ENCODE data around the gene TICAM2. TPM values are rescaled to one million over a fixed set of nuclear protein-coding genes. Genes with fewer than 3 reads are reported as not detected.

TICAM2 gene
- total RNA-seq, 1 experiment from 2014 or later = 0.24 TPM

GRCh38 chr5:115588640-115589039 lies 13.6 kb downstream of the TICAM2 start:
- Histone ChIP-seq H2BK20ac (ENCODE audit: low read depth, low read length, poor library complexity, severe bottlenecking) (no peak overlapping the region), H3T11ph (ENCODE audit: low read length) (no peak overlapping the region), H3K79me1 (ENCODE audit: insufficient read depth, low read depth, low read length, poor library complexity, severe bottlenecking) (no peaks in the 10 kb centered on the region), H3K18ac (ENCODE audit: insufficient read length, low read depth, low read length) (no peak overlapping the region), H3K23me2 (ENCODE audit: insufficient read length, low read depth, low read length, poor library complexity, severe bottlenecking) (no peaks in the 10 kb centered on the region), H3K56ac (ENCODE audit: insufficient read length, low read depth, low read length) (no peak overlapping the region), H2BK5ac (ENCODE audit: insufficient read length, low read length) (no peak overlapping the region), H2BK120ac (ENCODE audit: low read depth, low read length, poor library complexity, severe bottlenecking) (no peak overlapping the region), H3K27me3 (ENCODE audit: insufficient read depth, low read length) (no peaks in the 10 kb centered on the region), H3K14ac (ENCODE audit: insufficient read depth, low read length) (no peak overlapping the region), H3K4ac (ENCODE audit: low read depth, low read length) (no peak overlapping the region), H4K8ac (replicated peaks; ENCODE audit: insufficient read length, low read depth, low read length) (no peak overlapping the region), H3K9ac (ENCODE audit: extremely low read depth, insufficient read length, low read length) (no peak overlapping the region), H4K20me1 (ENCODE audit: control insufficient read depth, insufficient read depth, insufficient read length) (no peaks in the 10 kb centered on the region), H2BK15ac (ENCODE audit: low read depth, low read length) (no peak overlapping the region), H2AFZ (ENCODE audit: low read length) (no peak overlapping the region), H4K91ac (ENCODE audit: insufficient read length, low read depth, low read length) (no peak overlapping the region), H3K23ac (ENCODE audit: insufficient read length, low read depth, low read length) (no peak overlapping the region), H2BK12ac (ENCODE audit: insufficient read length, low read depth, low read length) (no peak overlapping the region), H3K4me1 (ENCODE audit: insufficient read depth, low read length) (no peaks in the 10 kb centered on the region; the same call in 1 of the 2 replicates), H3K27ac (ENCODE audit: insufficient read length, low read depth, low read length) (no peak overlapping the region), H3K4me2 (ENCODE audit: insufficient read depth, insufficient read length, low read length) (no peak overlapping the region), H3K79me2 (ENCODE audit: insufficient read depth, low read length) (no peaks in the 10 kb centered on the region), H3K9me3 (ENCODE audit: control insufficient read depth, low read depth, low read length) (no peaks in the 10 kb centered on the region), H2AK5ac (ENCODE audit: insufficient read length, low read length) (no peak overlapping the region), H4K5ac (ENCODE audit: insufficient read length, low read depth, low read length) (no peak overlapping the region)
- Mint-ChIP-seq H3K4me3 (no peak overlapping the region), H3K4me1 (no peaks in the 10 kb centered on the region), H3K9me3 (no peaks in the 10 kb centered on the region), H3K36me3 (ENCODE audit: insufficient read depth in 1 of 3, low read depth in 3 of 3) (no peaks in the 10 kb centered on the region), H3K27ac (no peak overlapping the region), H3K27me3 (ENCODE audit: low read depth) (no peaks in the 10 kb centered on the region)
- DNase-seq = no peak
- WGBS (ENCODE audit: extremely low coverage, insufficient read length, low lambda C conversion rate) = no CpG with 5 or more reads among the region's 4 CpGs
- no peak for TF ChIP-seq CTCF (conservative IDR thresholded peaks at IDR 0.05)

Data from H9 (cell line).